ENCODE measurements around the gene DCANP1. TPM values are rescaled to one million over a fixed set of nuclear protein-coding genes. Genes with fewer than 3 reads are reported as not detected.
A peak's percentile ranks its signal among the peaks of the same experiment; 100 is the strongest.

The DCANP1 gene
- total and polyA plus RNA-seq, 2 of the 13 experiments (the other 11 are each of a cell fraction or from before 2014, with no cell fraction given): not detected

GRCh38 chr5:135482381-135482933 is 35.3 kb upstream of the DCANP1 start (continued):
- TF ChIP-seq FOXP4 (CRISPR knock-in tag; IDR thresholded peaks at IDR 0.05): peak; percentile 92
- TF ChIP-seq ZFP82 (CRISPR knock-in tag; IDR thresholded peaks at IDR 0.05; ENCODE audit: borderline replicate concordance): no peak
- no peak for TF ChIP-seq ETV6 (CRISPR knock-in tag; conservative IDR thresholded peaks at IDR 0.05)
- TF ChIP-seq RBAK (CRISPR knock-in tag; IDR thresholded peaks at IDR 0.05): no peak
- TF ChIP-seq ARNT2 (CRISPR knock-in tag; IDR thresholded peaks at IDR 0.05; ENCODE audit: low read depth): no peak
- TF ChIP-seq SMARCE1 (IDR thresholded peaks at IDR 0.05; ENCODE audit: borderline replicate concordance): no peak
- TF ChIP-seq ZZZ3 (CRISPR knock-in tag; IDR thresholded peaks at IDR 0.05; ENCODE audit: borderline replicate concordance): no peak
- no peak for TF ChIP-seq AGO2 (optimal IDR thresholded peaks at IDR 0.05; ENCODE audit: low read depth, low read length)
- TF ChIP-seq KAT8 (CRISPR knock-in tag; IDR thresholded peaks at IDR 0.05): 0 out of 2 replicates have a peak, but pooled peaks have one; percentile 33
- no peak for TF ChIP-seq ZNF180 (CRISPR knock-in tag; IDR thresholded peaks at IDR 0.05; ENCODE audit: borderline replicate concordance, low read depth)
- peak; percentile 66 for TF ChIP-seq SP5 (CRISPR knock-in tag; IDR thresholded peaks at IDR 0.05; ENCODE audit: borderline replicate concordance, low read depth)
- peak; percentile 41; the same call in 1 of the 2 replicates for TF ChIP-seq SP4 (CRISPR knock-in tag; IDR thresholded peaks at IDR 0.05)
- TF ChIP-seq ZNF687 (CRISPR knock-in tag; IDR thresholded peaks at IDR 0.05): peak; percentile 70
- 0 out of 2 replicates have a peak, but pooled peaks have one; percentile 64 for TF ChIP-seq KDM4B (CRISPR knock-in tag; IDR thresholded peaks at IDR 0.05)
- TF ChIP-seq GMEB2 (CRISPR knock-in tag; IDR thresholded peaks at IDR 0.05; ENCODE audit: low read depth): no peak
- TF ChIP-seq ISL2 (CRISPR knock-in tag; IDR thresholded peaks at IDR 0.05): peak; percentile 80
- no peak for TF ChIP-seq ZNF451 (CRISPR knock-in tag; IDR thresholded peaks at IDR 0.05)
- no peak for TF ChIP-seq SMARCC2 (IDR thresholded peaks at IDR 0.05)
- no peak for TF ChIP-seq IRF1 (CRISPR knock-in tag; IDR thresholded peaks at IDR 0.05; ENCODE audit: low read depth)
- no peak for TF ChIP-seq ZNF547 (CRISPR knock-in tag; IDR thresholded peaks at IDR 0.05)
- no peak for TF ChIP-seq ZBTB38 (CRISPR knock-in tag; IDR thresholded peaks at IDR 0.05)
- no peak for TF ChIP-seq ZBTB1 (CRISPR knock-in tag; IDR thresholded peaks at IDR 0.05; ENCODE audit: borderline replicate concordance)
- no peak for TF ChIP-seq ZNF441 (CRISPR knock-in tag; IDR thresholded peaks at IDR 0.05; ENCODE audit: borderline replicate concordance)
- TF ChIP-seq ZFP62 (CRISPR knock-in tag; IDR thresholded peaks at IDR 0.05): no peak

Measured in HepG2 (cell line).